ENCODE data around the gene TAF5L. TPM values are rescaled to one million over a fixed set of nuclear protein-coding genes. Genes with fewer than 3 reads are reported as not detected.
A peak's percentile ranks its signal among the peaks of the same experiment; 100 is the strongest.

TAF5L gene
- total and polyA plus RNA-seq, 2 of the 13 experiments (the other 11 are each of a cell fraction or from before 2014, with no cell fraction given), result 10.8 to 18.2 TPM

DNA sequence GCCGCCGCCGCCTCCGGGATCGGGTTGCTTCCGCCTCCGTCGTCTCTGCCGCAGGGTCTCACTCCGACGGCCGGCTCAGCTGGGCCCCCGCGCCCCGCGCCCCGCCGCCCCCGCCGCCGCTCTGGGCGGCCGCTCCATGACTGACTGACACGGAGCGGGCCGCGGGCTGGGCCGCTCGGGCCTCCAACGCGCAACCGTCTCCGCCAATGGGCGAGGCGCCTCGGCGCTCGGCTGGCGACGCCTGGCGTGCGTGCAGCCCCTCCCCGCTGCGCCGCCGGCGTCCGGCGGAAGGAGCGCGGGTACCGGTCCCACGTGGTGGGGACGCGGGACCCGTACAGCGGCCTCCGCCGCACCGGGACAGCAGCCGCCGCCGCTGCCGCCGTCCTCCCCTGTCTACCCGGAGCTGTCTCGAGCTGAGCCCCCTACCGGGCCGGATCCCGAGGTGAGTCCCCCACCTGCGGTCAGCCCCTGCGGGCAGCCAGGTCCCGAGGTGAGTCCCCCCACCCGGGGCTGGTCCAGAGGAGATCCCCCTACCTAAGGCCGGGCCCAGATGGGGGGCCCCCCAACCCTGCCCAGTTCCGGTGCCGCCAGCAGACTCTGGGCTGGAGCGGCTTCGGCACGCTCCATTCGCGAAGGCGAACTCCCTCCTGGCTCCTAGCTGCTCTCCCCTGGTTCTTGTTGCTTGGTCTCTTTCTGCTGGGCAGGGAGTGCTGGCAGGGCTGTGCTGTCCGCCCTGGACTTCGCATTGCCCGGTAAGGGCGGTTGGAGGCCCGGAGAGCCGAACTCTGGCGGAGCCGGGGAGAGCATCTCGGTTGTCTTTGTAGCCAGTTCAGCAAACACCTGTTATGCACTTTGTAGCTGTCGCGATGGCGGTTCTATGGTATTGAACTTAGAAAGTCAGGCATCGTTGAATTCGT is at the start of gene TAF5L, which contains the start of gene URB2 (continued):
- TF ChIP-seq AKNA (CRISPR knock-in tag; IDR thresholded peaks at IDR 0.05; ENCODE audit: borderline replicate concordance) (no peak), SRY (CRISPR knock-in tag; IDR thresholded peaks at IDR 0.05) (peak; percentile 86; the same call in 1 of the 2 replicates), MIXL1 (CRISPR knock-in tag; IDR thresholded peaks at IDR 0.05) (no peak), CBX1 (IDR thresholded peaks at IDR 0.05; ENCODE audit: low read depth) (no peak), ZSCAN31 (CRISPR knock-in tag; IDR thresholded peaks at IDR 0.05; ENCODE audit: low read depth) (peak; percentile 46; the same call in 1 of the 2 replicates), ZFP37 (CRISPR knock-in tag; IDR thresholded peaks at IDR 0.05; ENCODE audit: borderline replicate concordance) (0 out of 2 replicates have a peak, but pooled peaks have one; percentile 22), ATF7 (IDR thresholded peaks at IDR 0.05) (no peak), ATF7 (CRISPR knock-in tag; IDR thresholded peaks at IDR 0.05) (no peak), ARNT (IDR thresholded peaks at IDR 0.05) (no peak), CSRNP2 (CRISPR knock-in tag; conservative IDR thresholded peaks at IDR 0.05; ENCODE audit: low read depth) (no peak), STAT6 (CRISPR knock-in tag; IDR thresholded peaks at IDR 0.05; ENCODE audit: borderline replicate concordance) (no peak)
- TF ChIP-seq, protein P1, sequence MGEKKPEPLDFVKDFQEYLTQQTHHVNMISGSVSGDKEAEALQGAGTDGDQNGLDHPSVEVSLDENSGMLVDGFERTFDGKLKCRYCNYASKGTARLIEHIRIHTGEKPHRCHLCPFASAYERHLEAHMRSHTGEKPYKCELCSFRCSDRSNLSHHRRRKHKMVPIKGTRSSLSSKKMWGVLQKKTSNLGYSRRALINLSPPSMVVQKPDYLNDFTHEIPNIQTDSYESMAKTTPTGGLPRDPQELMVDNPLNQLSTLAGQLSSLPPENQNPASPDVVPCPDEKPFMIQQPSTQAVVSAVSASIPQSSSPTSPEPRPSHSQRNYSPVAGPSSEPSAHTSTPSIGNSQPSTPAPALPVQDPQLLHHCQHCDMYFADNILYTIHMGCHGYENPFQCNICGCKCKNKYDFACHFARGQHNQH (CRISPR knock-in tag; IDR thresholded peaks at IDR 0.05), result no peak
- TF ChIP-seq, protein P2, sequence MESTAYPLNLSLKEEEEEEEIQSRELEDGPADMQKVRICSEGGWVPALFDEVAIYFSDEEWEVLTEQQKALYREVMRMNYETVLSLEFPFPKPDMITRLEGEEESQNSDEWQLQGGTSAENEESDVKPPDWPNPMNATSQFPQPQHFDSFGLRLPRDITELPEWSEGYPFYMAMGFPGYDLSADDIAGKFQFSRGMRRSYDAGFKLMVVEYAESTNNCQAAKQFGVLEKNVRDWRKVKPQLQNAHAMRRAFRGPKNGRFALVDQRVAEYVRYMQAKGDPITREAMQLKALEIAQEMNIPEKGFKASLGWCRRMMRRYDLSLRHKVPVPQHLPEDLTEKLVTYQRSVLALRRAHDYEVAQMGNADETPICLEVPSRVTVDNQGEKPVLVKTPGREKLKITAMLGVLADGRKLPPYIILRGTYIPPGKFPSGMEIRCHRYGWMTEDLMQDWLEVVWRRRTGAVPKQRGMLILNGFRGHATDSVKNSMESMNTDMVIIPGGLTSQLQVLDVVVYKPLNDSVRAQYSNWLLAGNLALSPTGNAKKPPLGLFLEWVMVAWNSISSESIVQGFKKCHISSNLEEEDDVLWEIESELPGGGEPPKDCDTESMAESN (CRISPR knock-in tag; conservative IDR thresholded peaks at IDR 0.05), result peak; percentile 70; the same call in 1 of the 2 replicates
- TF ChIP-seq, protein P3, sequence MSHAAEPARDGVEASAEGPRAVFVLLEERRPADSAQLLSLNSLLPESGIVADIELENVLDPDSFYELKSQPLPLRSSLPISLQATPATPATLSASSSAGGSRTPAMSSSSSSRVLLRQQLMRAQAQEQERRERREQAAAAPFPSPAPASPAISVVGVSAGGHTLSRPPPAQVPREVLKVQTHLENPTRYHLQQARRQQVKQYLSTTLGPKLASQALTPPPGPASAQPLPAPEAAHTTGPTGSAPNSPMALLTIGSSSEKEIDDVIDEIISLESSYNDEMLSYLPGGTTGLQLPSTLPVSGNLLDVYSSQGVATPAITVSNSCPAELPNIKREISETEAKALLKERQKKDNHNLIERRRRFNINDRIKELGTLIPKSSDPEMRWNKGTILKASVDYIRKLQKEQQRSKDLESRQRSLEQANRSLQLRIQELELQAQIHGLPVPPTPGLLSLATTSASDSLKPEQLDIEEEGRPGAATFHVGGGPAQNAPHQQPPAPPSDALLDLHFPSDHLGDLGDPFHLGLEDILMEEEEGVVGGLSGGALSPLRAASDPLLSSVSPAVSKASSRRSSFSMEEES (CRISPR knock-in tag; IDR thresholded peaks at IDR 0.05), result no peak
